Nucleus accumbens (tissue), 56 donors: ENCODE data around the gene C11orf91.
"Not testable (repeated sequence)": the region's sequence is repeated elsewhere in the genome, so short reads cannot be mapped to it uniquely, and the experiment has no call there.

ENCODE experiments used
- DNase-seq, 56 donors: peaks; one replicate each; lab custom pipeline; 2025; lab: John Stamatoyannopoulos, UW

C11orf91 gene

DNA sequence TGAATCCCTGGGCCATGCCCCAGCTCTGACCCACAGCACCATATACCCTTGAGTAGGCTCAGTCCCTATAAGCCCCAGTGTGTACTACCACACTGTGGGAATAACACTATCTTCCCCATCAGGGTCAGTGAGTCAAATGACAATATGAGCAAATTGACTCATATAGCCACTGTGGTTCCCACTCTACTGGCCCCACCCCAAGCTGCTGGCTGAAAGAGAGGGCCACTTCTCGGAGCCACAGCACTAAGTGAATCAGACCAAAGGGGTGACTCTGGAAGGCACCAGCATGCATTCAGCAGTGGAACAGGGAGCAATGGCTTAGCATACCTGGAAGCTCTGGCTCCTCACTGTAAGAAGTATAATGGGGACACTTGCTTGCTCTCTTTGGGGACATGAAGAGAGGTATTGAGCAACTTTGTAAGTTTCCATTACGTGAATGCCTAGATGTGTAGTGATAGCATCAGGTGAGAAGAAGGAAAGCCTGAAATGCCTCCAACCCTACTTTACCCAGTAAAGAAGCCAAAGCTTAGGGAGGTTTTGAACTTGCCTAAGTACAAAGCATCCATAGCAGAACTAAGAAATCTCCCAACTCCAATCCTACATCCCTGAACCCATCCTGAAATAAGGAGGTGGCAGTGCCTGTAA, 22.1 kb upstream of the C11orf91 start:
- DNase-seq, result peak in 1 of 56 donors; percentile 20

GRCh38 chr11:33721984-33722383, 21.4 kb upstream of the C11orf91 start:
- DNase-seq, result no peak

- peak in 1 of 56 donors; percentile 23 for DNase-seq
Observed at GRCh38 chr11:33721426-33721825, 20.8 kb upstream of the C11orf91 start.

DNA sequence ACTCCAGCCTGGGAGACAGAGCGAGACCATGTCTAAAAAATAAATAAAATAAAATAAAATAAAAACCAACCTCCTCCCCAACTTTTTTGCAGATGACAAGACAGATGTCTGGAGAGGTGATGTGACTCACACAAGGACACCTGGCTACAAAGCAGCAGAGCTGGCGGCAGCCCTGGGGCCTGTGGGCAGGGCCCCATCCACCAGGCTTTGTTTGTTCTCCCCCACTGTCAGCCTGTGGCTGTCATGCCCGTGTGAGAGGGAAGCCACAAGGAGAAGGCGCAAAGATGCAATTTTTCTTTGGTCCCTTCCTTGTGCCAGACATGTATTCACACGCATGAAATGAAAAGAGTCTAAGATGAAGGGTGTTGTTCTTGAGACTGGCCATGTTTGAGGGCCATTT, 19.0 kb upstream of the C11orf91 start:
- DNase-seq, result no peak

DNA sequence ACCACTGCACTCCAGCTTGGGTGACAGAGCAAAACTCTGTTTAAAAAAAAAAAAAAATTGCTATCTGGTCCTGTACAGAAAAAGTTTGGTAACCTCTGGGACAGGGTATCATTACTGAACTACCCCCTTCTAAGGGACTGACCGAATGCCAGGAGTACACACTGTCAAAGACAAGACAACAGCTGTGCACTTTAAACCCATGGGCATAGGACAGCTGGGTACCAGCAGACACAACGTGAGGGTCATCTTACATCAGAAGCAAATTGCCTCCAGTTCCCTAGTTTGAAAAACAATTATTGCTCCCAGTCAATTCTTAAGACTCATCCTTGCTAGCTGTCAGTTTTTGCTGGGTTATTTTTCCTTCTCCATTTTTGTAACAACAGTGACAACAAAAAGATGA, 17.8 kb upstream of the C11orf91 start:
- DNase-seq, result no peak

DNA sequence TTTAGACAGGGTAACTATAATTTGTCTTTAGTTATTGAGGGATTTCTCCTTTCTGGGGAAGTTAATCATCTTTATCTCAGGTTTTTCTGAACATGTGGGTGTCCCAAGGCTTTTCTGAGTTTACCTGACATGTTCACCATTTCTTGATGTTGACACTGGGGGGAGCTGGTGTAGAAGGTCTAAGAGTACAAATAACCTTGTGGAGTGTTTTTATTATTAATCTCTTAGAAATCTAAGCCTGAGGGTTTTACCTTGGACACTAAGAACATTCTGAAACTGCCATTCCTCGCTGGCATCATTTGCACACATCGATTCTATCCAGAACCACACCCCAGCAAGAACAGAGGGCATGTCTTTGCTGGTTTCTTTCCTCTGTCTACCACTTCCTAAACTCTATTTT, 15.6 kb upstream of the C11orf91 start:
- DNase-seq, result peak in 1 of 56 donors; percentile 21

GRCh38 chr11:33713856-33714398, 13.3 kb upstream of the C11orf91 start:
- no peak for DNase-seq

DNA sequence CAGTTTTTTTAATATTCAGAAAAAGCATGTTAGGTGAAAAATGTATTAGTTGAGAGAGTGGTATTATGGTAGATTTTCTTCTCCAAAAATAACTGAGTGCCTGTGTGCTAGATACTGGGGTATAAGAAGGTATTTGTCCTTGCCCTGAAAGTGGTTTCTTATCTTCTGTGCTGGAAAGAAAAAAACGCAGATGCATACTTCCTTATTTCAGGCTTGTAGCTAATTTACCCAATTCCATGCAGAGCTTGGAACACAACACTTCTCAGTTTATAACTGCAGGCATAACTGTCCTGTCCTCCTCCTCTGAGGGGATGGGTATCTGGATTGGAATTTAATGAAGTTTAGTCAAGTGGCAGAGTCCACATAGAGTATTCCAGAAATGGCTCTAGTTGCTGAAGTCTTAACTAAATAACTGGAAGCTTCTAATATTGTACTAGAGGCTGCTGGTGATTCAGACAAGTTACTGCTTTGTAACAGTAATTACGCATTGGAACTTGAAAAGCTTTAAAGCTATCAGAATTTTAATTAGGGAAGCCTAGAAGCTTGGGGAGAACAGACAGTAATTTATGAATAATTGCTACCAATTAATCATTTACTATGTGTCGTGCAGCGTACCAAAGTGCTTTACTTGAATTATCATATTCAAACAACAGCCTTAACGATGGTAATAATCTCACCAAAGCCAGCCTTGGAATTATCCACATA, 12.7 kb upstream of the C11orf91 start:
- no peak for DNase-seq

DNA sequence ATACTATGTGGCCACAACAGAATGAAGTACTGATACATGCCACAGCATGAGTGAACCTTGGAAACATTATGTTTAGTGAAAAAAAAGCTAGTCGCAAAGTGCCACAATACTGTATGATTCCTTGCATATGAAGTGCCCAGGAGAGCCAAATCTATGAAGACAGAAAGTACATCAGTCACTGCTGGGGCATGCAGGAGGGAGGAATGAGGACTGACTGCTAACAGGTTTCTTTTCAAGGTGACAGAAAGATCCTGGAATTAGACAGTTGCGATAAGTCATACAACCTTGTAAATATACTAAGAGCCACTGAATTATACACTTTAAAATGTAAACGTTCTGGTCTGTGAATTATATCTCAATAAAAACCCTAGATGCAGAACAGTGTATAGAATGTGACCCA, 11.8 kb upstream of the C11orf91 start:
- DNase-seq, result no peak

- DNase-seq, result peak in 6 of 56 donors; percentile 12 to 36 (median 26)
Observed at GRCh38 chr11:33709466-33709865, 8.8 kb upstream of the C11orf91 start.

- DNase-seq, result no peak
Observed at GRCh38 chr11:33708985-33709384, 8.4 kb upstream of the C11orf91 start.

GRCh38 chr11:33707831-33708230, 7.2 kb upstream of the C11orf91 start:
- not testable (repeated sequence) for DNase-seq

- no peak for DNase-seq
Observed at GRCh38 chr11:33706966-33707365, 6.3 kb upstream of the C11orf91 start.

GRCh38 chr11:33706546-33706945, 5.9 kb upstream of the C11orf91 start:
- DNase-seq, result no peak

DNA sequence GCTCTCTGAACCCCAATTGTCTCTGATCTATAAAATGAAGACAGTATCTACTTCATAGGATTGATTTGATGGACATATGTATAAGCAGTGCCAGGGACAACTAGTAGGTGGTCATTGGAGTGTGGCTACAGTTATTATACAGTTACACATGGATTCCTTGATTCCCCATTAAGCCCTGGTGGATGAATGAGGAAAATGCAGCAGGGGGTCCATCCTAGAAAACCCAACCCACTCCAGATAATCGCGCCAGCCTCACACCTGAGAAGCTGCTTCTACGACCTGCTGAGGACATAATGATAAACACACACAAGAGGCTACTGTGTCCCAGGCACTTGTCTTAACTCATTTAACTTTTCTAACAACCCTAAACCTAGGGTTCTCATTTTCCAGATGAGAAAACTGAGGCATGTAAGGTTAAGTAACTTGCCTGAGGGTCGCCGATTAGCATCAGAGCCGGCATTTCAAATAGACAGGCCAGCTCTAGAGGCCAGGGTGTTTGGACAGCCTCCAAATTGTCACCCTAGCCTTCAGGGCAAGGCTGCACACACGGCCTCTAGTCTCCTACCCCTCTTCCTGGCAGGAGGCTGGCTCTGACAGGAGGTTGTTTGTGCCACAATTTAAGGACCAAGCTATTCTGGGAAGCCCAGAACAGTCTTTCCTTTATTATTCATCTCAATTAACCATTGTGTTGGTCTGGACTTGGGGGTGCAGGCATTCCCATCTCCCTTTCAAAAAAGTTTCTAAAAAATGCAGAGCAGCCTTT, 3.8 kb upstream of the C11orf91 start:
- peak in 14 of 56 donors; percentile 6 to 61 (median 29) for DNase-seq

DNA sequence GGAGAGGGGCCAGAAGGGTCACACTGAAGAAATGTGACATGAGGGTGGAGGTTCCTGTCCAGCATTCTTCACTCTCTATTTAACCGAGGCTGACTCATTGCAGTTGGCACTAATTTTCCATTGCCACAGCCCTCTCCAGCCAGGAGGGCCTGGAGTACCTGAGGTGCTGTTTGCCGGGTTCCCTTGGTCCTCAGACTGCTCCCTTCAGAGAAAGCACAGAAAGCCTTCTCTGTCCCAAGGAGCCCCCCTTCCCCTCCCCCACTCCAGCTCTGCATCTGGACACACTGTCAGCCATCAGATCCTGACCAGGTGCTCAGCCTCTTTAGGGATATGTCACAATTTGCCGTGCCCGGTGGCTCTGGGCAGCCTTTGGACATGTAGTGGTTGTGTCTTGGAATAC, 3.2 kb upstream of the C11orf91 start:
- no peak for DNase-seq

GRCh38 chr11:33703234-33703633, 2.6 kb upstream of the C11orf91 start:
- no peak for DNase-seq

DNA sequence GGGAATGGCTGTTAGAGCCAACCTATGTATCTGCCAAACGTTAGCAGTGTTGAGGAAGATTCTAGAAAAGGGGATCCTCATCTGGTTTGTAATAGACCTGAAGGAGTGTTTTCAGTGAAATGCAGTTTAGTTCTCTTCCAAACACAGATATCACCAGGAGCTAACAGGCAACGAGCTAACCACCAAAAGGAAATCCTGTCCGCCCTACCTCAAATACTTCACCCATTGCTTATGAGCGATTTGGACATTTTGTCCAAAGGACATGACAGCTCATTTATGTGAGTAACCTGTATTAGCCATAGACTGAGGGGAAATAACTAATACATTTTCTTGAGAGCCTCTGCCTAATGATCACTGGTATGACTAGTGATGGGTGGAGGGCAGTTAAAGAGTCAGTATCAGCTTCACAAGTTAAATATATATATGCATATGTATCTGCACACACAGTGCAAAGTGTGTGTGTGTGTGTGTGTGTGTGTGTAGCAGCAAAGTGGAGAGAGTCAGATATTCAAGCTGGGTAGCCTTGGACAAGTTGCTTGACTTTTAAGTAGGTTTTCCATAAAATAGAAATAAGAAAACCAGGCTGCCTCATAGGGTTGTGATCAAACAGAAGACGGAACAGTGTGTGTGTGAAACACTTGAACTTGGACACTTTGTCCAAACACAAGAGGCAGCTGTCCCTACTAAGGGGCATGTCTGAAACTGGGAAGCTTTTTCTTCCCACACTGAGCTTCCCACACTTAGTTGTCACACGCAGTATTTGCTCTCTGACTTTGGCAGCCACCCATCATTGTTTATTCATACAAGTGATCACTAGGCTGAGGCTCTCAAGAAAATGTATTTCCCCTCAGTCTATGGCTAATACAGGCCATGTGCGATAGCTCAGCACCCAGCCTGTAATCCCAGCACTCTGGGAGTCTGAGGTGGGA, 940 bp upstream of the C11orf91 start:
- peak in 36 of 56 donors; percentile 10 to 71 (median 40) for DNase-seq

DNA sequence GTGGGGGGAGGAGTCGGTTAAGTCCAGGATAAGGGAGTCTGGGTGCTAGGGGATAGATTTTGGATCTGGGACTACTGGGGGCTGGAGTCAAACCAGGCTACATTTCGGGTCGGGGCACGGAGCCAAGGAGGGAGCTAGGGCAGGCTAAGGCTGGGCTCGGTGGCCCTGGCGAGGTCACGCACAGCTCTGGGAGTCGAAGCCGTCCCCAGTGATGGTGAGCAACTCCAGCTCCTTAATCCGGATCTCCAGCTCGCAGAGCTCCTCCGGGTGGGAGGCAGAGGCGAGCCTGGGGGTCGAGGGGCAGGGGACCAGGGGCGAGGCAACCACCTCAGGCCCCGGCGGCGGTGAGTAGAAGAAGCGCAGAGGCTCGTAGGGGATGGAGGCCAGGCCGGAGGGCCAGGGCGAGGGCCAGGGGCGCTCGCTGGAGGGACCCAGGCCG, 544 bp downstream of the C11orf91 start:
- peak in 1 of 56 donors; percentile 22 for DNase-seq

GRCh38 chr11:33699515-33700062, 1.0 kb downstream of the C11orf91 start:
- DNase-seq, result no peak
